HG02981 (cell line): ENCODE measurements around the gene MBOAT1.
"Not testable (repeated sequence)": the region's sequence is repeated elsewhere in the genome, so short reads cannot be mapped to it uniquely, and the experiment has no call there.

ENCODE experiments used
- ATAC-seq: cut with Tn5 transposase; IDR thresholded peaks from one replicate; pipeline ENCODE4 v1.9.1; 2021; ENCODE audit warnings: mild to moderate bottlenecking, moderate library complexity; ENCODE audit not compliant: unreplicated experiment

Gene MBOAT1

DNA sequence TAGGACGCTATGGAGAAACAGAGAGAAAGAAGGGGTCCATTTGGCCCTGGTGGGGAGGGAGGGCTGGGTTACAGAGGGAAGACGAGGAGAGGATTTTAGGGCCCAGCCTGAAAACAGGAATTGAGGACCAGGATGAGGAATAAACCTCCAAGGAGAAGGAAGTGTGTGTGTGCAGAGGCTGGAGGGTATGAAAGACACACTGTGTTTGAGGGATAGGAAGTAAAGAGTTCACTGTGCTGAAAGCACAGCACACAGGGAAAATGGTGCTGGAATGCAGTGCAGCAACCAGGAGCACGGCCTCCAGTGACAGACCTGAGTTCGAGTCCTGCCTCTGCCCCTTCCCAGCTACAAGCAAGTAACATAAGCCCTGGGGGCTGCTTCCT lies 7.8 kb downstream of the MBOAT1 start:
- no peak for ATAC-seq

DNA sequence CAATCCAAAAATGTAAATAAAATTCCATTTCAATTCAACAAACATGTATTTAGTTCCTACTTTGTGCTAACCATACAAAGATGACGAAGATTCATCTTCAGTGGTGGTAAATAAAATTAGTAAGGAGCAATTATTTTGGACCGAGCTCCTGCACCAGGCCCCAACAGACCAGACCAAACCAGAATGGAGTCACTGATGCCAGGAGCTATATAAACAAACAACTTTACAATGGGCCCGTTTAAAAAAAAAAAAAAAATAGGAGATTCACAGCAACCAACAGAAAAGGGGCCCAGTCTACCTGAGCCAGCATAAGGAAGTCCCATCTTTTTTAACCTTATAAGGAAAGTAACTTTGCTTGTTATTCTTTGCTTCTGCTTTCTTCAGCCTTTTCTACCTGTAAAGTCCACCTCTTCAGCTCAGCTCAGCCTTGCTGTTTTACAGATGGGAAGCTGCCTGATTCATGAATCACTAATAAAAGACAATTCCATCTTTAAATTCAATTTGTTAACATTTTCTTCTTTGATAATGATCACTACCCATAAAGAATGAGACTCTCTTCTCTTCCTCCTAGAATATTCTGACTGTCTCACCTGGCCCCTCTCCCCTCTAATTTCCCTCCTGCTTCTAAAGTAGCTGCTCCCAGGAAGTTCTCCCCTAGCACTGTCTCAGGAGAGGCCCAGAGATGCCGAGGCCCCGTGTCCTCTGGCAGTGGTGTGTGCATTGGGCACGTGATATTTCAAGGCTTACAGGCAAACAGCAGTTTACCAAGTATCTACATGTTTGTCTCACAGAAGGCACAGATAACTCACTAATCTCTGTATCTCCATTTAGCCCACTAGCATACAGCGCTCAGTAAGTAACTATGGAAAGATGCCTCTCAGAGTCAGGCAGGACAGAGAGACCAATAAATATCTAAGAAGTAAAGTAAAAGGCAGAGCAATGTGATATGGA lies 8.4 kb downstream of the MBOAT1 start:
- no peak for ATAC-seq

DNA sequence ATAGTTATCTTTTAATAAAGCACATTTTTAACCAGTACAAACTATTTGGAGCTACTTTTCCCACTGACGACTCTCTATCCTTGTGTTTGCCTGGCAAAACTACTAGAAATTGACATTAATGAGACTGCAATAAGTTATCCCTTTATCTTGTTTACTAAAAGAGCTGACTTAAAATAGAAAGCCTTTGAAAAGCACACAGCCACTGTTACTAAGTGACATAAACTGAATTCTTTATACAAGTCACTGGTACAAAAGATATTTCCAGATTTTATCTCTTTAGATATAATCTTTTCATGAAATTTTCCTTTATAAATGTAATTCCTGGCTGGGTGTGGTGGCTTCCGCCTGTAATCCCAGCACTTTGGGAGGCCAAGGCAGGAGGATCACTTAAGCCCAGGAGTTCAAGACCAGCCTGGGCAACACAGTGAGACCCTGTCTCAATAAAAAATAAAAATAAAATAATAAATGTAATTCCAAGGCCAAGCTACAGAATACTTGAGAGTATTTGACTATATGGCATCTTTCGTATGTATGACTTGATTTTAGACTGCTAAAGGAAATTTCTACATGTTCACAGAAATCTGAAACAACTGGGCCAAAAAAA lies 9.5 kb downstream of the MBOAT1 start:
- ATAC-seq = no peak

DNA sequence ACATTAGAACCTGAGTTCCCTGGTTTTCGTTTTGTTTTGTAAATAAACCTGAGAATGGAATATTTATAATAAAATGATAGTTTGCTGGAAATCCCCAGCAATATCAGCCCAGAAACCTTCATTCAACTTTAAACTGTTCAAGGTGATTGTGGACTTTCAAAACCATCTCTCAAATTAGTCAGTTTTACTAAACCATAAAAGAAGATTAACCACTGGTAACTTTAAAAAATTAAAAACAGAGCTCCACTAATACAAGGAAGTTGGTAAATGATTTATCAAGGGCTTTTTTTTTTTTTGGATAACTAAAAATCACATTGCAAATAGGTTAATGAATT lies 10.0 kb downstream of the MBOAT1 start:
- ATAC-seq = peak; percentile 41

DNA sequence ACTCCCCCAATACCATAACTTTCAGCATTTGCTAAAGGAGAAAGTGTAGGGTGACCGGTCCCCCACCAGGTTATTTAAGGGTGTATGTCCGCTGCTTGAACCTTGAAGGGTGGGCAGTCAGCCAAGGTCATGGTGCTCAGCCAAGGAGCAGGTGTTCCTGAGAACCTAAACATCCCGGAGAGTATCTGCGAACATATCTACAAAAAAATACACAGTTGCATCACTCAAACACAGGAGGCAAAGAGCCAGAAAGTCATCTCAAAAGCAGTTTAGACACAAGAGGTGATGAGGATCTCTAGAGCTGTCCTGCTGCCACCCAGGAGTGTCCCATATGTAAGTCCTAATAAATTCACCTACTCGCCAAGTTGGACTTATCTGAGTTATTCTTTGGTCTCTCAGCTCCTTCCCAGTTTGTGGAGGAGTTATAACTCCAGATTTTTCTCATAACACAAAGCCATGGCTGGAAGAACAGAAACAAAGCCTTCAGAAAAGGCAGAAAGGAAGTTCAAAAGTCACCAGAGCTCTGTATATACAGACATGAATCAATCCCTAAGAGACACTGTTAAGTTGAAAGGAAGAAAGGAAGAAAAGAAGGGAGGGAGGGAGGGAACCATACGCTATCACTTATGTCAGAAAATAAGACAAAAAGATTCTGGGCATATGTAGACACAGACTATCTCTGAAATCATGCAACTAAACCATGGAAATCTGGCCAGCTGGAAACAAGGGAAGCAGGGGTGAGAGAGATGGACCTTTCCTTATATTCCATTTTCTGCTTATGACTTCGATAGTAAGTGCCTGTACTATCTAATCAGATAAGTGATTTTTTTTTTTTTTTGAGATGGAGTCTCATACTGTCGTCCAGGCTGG lies 11.3 kb downstream of the MBOAT1 start:
- ATAC-seq = no peak

- ATAC-seq = no peak
Measured at GRCh38 chr6:20198775-20199174, 13.5 kb downstream of the MBOAT1 start.

DNA sequence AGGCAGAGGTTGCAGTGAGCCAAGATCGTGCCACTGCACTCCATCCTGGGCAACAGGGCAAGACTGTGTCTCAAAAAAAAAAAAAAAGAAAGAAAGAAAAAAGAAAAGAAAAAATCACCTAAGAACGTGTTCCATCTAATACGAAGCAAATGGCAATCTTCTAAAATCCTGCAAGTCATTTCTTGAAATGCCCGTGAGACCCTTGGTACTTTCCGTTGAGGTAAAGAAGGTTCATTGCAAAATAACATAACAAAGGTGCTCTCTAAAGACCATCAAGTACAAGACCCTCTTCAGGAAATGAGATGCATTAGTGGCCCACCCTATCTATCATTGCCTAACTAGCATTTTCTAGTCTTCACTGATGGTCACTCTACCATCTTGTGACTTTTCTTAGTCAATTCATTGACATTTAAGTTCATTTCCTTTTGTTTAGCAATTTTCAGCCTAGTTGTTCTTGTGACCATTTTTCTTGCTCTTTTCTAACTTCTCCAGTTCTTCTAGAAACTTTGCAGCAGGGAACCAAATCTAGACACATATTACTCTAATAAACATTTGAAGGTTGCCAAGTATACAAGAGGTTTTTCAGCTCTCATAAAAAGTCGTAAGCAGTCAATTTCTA lies 14.0 kb downstream of the MBOAT1 start:
- no peak for ATAC-seq

DNA sequence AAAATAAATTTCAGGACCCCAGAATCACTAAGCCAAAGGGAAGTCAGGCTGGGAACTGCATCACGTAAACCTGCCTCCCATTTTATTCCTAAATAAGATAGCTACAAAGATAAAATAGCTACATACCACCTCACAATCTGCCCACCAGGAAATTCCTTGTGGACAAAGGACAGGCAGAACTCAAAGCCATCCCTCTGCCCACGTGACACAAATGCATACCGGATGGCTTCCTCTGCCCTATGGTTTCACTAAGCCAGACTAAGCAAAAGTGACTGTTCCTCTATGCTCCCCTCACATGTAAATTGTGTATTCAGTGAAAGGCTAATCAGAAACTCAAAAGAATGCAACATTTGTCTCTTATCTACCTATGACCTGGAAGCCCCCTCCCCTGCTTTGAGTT lies 15.0 kb downstream of the MBOAT1 start:
- ATAC-seq = no peak

GRCh38 chr6:20192625-20193024 lies 19.6 kb downstream of the MBOAT1 start:
- no peak for ATAC-seq

GRCh38 chr6:20191992-20192391 lies 20.3 kb downstream of the MBOAT1 start:
- ATAC-seq = no peak

GRCh38 chr6:20188630-20189075 lies 23.6 kb downstream of the MBOAT1 start:
- ATAC-seq = no peak

DNA sequence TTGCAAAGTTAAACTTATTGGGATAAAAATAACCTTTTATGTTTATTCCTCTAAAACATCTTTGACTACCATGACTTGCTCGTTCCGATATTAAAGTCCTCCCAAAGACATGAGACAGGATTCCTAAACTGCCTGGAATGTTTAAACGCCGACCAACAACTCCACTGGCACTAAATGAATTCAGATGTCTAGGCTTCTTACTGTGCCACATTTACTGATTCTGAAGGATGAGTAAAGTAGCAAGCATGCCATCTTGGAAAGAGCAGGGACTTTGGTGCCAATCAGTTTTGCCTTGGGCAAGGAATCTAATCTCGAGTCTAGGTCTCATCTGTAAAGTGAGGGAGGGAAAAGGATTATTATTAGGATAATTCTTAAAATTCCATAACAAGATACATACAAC lies 25.3 kb downstream of the MBOAT1 start:
- ATAC-seq = no peak

GRCh38 chr6:20183706-20184105 lies 28.6 kb downstream of the MBOAT1 start:
- no peak for ATAC-seq

DNA sequence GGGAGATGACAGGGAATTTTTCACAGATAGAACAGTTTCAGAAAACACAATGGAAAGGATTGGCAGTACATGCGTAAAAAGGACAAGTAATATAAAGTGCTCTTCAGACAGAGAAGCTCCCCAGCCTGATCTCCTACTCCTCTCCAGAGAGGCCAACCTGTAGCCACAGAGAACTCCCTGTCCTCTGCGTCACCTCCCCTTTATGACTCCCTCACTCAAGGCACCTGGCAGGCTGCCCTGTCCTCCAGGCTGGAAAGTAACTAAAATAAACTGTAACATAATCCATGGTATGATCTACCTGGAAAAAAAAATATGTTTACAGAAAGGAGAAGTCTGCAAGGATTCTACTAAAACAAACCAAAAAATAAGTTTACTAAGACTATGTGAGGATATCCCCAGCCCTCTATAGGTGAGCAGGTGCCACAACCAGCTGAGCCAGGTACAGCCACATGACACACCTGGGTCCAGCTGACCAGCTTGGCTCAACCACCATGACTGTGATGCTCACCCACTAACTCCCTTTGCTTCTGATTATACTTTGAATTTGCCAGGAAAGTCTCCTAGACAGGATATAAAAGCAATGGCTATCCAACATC lies 29.2 kb downstream of the MBOAT1 start:
- ATAC-seq = no peak

- ATAC-seq = no peak
Measured at GRCh38 chr6:20182069-20182468, 30.2 kb downstream of the MBOAT1 start.

DNA sequence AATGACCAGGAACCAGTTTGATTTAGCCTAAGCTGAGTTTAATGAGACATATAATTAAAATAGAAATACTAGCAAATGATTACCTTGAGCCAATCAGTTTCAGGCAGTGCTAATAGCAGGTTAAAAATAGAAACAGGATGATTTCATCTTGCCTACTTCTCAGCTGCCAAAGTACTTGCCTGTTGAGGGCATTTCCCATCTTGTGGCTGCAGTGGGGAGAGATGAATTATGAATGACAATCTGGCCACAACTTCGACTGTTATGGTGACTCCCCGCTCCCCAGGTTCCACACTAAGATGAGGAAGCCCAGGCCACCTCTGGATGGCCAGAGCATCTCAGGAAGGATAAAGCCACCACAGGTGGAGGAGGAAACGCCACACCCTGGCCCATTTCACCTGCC lies 31.3 kb downstream of the MBOAT1 start:
- ATAC-seq = peak; percentile 75

DNA sequence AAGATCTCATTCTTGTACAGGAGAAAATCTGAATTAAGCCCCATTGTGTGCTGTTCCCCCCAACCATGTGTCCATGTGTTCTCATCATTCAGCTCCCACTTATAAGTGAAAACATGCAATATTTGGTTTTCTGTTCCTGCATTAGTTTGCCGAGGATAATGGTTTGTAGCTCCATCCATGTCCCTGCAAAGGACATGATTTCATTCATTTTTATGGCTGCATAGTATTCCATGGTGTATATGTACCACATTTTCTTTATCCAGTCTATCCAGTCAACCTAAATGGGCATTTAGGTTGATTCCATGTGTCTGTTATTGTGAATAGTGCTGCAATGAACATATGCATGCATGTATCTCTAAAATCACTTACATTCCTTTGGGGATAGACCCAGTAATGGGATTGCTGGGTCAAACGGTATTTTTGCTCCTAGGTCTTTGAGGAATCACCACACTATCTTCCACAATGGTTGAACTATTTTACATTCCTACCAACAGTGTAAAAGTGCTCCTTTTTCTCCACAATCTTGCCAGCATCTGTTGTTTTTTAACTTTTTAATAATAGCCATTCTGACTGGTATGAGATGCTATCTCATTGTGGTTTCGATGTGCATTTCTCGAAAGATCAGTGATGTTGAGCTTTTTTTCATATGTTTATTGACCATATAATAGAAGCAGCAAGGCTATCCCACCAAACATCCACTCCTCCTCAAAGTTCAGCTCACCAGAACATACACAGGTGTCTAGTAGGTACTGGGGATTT lies 32.8 kb downstream of the MBOAT1 start:
- not testable (repeated sequence) for ATAC-seq

DNA sequence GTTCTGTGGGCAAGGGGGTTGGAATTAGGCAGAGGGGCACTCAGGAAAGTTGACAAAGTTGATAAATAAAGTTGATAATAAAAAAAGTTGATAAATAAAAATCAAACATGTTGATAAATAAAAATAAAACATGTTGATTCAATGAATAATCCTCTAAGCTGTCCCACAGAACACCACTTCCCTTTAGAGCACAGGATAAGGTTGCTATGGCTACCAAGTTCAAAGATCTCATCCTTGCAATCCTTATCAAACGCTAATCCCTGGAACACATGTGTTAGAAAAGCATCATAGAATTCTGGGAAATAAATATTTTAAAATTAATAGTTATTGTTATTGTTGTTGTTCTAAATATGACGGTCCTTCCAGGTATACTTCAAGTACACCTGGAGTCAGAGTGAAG lies 33.9 kb downstream of the MBOAT1 start:
- ATAC-seq = no peak

- no peak for ATAC-seq
Measured at GRCh38 chr6:20175810-20176410, 36.4 kb downstream of the MBOAT1 start.
